HT1080 (cell line): Measurements from ENCODE around the gene HBEGF. TPM values are rescaled to one million over a fixed set of nuclear protein-coding genes. Genes with fewer than 3 reads are reported as not detected.
A peak's percentile ranks its signal among the peaks of the same experiment; 100 is the strongest.

ENCODE experiments used
- DNase-seq: peaks from one replicate; pipeline ENCODE4 v3.0.0-alpha.2; 2015; ENCODE audit warnings: low read depth
- polyA plus RNA-seq, 2 experiments: library from polyadenylated mRNA; depleted of rRNA; stranded (reverse); fragments of >200 nt; gene quantifications; 2 replicates each; pipeline ENCODE4 v1.2.3, GENCODE V29; 2015
- total RNA-seq: library from RNA; depleted of rRNA; stranded (reverse); fragments of >200 nt; shearing (Covaris generic); gene quantifications from 2 replicates; pipeline ENCODE4 v1.2.3, GENCODE V29; 2014; rRNA removed

HBEGF gene, protein sequence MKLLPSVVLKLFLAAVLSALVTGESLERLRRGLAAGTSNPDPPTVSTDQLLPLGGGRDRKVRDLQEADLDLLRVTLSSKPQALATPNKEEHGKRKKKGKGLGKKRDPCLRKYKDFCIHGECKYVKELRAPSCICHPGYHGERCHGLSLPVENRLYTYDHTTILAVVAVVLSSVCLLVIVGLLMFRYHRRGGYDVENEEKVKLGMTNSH
- total RNA-seq, result 55.7 and 61.2 TPM in 2 replicates
- 108 and 109 TPM in 2 replicates for polyA plus RNA-seq (2015; cell fraction: cytosol; rRNA removed)
- polyA plus RNA-seq (2015; cell fraction: nucleus; rRNA removed), result 89.7 and 96.6 TPM in 2 replicates

DNA sequence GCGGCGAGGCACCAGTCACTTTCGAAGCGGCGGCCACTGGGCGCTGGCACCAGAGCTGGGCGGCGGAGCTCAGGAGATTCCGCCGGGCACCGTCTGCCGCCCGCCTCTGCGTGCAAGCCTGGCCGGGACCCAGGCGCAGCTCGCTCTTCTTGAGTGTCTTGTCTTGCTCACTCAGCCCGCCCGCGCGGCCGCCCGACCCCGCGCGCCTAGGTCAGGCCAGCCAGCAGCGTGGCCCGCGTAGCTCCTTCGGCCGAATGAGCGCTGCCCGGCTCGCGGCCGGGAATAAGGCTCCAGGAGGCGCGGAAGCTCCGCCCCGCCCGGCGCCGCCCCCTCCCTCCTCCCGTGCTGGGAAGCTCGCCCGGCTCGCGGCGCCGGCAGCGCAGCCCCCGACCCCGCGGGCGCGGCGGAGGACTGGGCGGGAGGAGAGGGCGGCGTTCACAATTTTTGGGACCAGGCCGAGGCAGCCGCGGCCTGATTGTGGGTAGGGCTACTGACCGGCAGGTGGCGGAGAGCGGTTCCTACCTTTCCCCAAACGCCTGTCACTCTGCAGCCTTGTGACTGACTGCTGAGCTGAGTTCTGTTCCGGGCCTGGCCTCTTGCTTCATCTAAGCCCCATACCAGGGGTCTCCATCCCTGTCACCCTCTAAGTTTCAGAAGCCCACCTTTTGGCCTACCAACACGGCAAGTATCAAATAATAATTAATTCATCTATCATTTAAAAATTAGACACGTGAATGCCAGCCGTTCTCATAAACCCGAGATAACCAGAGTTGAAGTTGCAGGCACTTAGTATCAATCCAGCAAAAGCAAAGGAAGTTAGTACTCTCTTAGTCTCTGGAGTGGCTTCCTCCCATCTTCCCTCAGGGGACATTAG, at the start of gene HBEGF:
Gene HBEGF (minus strand): TSS at position 256 of the 874 bp plus-strand sequence. CDS start 275 bp downstream, outside the sequence.
- peak; percentile 86 for DNase-seq

DNA sequence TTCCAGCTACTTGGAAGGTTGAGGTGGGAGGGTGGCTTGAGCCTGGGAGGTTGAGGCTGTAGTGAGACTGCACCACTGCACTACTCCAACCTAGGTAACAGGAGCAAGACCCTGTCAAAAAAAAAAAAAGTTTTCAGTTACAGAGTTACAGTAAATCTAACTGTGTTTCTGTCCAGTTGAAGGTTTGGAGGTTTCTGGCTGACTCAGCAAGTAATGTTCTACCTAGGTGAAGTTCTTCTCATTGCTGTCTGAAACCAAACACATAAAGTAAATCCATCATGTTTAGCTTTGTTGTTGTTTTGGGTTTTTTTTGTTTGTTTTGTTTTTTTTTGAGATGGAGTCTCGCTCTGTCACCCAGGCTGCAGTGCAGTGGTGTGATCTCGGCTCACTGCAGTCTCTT, 47.3 kb upstream of the HBEGF start:
- no peak for DNase-seq

DNA sequence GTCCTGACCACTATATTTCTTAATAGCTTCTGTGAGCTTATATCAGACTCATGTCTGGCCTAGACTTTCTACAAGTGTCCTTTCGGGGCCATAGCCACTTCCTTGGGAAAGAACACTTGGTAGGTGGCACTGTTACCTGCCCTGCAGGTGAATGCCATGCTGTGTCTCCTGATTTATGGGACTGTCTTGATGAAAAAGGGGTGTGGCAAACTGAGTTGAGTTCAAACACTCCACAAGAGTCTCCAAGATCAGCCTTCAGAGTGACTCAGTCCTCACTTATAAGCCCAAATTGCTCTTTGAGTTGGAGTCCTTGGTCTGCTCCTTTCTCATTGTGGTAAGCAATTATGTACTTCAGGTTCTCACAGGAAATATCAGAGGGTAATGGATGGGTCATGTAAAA, 45.3 kb upstream of the HBEGF start:
- no peak for DNase-seq

- no peak for DNase-seq
These were observed 44.9 kb upstream of the HBEGF start for GRCh38 chr5:140391312-140391711.

DNA sequence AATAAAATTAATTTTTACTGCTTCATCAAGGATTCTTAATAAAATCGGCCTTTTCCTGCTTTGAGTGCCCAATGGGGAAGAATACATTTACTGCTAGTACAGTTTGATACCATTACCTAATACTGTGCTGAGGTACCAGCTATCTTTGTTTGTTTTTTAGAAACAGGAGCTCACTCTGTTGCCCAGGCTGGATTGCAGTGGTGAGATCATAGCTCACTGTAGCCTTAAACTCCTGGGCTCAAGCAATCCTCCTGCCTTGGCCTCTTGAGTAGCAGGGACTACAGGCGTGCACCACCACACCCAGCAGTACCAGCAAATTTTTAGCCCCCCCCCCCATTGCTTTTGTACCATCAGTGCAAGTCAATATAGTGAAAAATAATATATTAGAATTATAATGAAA, 41.6 kb upstream of the HBEGF start:
- DNase-seq, result no peak

- DNase-seq, result no peak
These were observed 36.9 kb upstream of the HBEGF start for GRCh38 chr5:140383300-140383699.

DNA sequence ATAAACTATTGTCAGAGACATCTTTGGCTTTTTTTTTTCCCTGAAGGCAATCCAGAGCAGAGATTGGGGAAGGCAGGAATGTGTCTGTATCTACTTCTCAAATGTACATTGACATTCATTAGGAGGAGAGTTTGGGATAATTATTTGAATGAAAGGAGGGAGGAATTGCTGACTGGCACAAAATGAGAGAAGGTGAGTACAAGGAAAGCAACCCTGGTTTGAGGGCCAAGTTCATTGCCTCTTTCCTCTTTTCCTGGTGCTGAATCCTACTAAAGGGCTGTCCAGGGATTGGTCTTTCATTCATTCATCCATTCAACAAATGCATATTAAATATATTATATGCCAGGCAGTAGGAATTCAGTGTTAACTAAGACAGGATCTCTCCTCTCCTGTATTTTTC, 36.5 kb upstream of the HBEGF start:
- DNase-seq, result no peak

GRCh38 chr5:140381972-140382371, 35.6 kb upstream of the HBEGF start:
- DNase-seq, result no peak

DNA sequence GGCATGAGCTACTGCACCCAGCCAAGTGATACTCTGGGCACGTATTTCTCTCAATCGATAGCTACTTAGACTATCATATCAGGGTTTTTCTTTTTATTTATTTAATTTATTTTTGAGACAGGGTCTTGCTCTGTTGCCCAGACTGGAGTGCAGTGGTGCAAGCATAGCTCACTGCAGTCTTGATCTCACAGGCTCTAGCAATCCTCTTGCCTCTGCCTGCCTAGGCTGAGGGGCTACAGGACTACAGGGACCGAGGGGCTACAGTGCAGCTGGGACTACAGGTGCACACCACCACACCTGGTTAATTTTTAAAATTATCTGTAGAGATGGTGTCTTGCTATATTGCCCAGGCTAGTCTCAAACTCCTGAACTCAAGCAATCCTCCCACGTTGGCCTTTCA, 34.9 kb upstream of the HBEGF start:
- no peak for DNase-seq

- peak; percentile 81 for DNase-seq
These were observed 26.6 kb upstream of the HBEGF start for GRCh38 chr5:140372971-140373487.

- DNase-seq, result no peak
These were observed 25.2 kb upstream of the HBEGF start for GRCh38 chr5:140371356-140372151.

GRCh38 chr5:140367256-140368013, 21.0 kb upstream of the HBEGF start:
- no peak for DNase-seq

DNA sequence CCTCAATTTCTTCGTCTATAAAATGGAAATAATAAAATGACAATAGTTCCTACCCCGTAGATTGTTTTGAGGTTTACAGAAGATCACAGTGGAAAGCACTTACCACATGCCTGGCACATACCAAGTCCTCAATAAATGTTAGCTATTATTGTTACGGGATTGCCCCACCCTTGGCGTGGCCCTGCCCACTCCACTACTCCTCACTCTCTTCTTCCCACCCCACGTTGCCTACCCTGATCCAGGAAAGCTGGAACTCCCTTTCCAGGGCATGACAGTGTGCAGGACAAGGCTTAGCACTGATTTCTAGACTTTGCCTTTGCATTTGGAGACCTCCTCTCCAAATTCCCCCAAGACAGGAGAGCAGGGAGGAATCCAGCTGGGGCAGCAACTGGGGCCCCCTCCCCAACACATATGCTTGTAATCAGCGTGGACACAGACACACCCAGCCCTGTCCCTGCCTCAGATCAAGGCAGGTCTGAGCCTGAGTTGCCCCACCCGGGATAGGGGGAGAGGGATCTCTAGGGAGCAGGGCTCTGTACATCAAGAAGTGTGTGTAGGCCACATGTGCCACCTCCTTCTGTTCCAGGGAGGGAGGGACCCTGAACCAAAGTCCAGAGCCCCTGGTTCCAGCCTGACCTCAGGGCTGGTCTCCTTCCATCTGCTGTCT, 20.3 kb upstream of the HBEGF start:
- no peak for DNase-seq

DNA sequence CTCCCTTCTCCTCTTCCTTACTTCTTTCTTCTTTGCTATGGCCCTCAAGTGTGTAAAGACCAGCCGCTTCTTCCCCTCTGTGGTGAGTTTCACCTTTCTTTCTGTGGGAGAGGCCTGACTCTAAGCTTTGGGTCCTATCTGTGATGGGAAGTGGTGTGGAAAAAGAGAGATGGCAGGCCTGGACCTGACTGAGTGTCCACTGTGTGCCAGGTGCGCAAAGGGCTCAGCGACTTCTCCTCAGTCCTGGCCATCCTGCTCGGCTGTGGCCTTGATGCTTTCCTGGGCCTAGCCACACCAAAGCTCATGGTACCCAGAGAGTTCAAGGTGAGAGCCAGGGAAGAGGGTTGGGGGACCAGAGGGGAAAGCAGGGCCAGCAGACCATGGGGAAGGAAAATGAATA, 19.5 kb upstream of the HBEGF start:
- DNase-seq, result no peak

DNA sequence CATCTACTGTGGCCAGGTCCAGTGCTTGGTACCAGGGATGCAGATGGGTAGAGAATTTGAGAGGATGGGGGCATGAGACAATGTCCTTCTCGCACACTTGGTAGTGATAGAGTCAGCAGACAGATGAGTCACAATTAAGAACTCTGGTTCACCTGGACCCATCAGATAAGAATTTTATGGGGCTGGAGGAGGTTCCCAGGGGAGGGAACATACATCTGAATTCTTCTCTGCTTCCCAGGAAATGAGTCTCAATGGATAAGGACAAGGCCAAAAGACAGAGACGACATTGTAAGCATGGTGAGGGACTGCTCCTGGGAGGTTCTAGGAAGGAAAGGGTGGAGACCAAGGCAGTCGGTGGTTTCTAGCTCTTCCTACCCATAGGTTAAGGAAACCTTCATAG, 18.9 kb upstream of the HBEGF start:
- DNase-seq, result no peak

GRCh38 chr5:140364472-140364765, 18.0 kb upstream of the HBEGF start:
- no peak for DNase-seq

DNA sequence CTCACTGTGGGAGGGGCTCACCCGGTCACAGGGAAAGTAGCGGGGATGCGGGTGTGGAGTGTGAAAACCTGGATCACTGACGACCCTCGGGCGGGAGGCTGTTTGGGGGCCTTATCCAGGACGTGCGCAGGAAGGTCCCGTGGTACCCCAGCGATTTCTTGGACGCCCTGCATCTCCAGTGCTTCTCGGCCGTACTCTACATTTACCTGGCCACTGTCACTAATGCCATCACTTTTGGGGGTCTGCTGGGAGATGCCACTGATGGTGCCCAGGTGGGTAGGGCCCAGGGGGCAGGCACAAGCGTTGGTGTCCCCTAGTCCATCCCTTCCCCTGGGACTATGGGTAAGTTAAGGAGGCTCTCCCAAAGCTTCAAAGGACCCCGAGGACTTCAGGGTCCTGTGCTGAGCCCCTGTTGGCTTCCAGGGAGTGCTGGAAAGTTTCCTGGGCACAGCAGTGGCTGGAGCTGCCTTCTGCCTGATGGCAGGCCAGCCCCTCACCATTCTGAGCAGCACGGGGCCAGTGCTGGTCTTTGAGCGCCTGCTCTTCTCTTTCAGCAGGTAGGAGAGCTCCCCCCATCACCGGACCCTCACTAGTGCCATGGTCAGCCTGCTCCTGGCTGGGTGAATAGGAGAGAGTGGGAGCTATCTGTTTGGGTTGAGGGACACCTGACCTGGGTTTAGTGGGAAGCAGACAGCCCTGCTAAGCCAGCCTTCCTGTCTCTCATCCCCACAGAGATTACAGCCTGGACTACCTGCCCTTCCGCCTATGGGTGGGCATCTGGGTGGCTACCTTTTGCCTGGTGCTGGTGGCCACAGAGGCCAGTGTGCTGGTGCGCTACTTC, 17.4 kb upstream of the HBEGF start:
- DNase-seq, result no peak

DNA sequence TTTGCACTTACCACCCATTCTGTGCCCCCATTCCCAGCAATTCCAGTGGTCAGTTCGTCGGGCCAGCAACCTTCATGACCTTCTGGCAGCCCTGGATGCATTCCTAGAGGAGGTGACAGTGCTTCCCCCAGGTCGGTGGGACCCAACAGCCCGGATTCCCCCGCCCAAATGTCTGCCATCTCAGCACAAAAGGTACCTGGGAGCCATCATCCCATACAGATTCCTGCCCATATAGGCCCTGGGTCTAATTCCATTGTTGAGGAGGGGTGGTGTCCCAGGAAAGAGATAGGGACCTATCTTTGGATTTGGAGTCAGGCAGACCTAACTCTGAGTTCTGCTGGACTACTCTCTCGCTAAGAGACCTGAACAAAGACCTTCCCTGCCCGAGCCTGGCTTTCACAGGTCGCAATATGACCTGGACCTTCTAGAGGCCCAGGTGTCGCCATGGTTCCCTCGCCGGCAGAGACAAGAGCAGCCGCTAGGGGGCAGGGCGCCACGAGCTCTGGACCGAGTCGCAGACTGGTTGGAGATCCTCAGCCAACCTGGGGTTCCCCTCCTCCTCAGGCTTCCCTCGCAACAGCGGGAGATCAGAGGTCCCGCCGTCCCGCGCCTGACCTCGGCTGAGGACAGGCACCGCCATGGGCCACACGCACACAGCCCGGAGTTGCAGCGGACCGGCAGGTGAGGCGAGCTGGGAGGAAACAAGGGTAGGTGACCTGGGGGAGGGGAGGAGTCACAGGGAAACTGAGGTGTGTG, 16.6 kb upstream of the HBEGF start:
- no peak for DNase-seq

DNA sequence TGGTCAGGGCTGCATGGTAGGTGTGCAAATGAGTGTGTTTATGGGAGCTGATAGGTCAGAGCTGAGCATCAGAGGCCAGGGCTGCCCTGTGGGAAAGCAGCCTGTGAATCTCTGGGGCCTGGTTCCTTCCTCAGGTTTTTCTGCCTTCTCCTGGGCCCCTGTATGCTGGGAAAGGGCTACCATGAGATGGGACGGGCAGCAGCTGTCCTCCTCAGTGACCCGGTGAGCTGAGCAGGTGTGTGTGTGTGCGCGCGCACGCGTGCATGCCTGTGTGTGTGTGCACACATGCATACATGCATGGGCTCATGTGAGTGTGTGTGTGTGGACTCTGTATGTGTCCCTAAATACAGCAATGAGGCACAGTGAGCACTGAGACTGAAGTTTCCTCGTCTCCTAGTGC, 15.9 kb upstream of the HBEGF start:
- DNase-seq, result no peak
